ENCODE data around the gene SYNJ1.
"Not testable (repeated sequence)": the region's sequence is repeated elsewhere in the genome, so short reads cannot be mapped to it uniquely, and the experiment has no call there.

- TF ChIP-seq EZH2 (IDR thresholded peaks at IDR 0.05); POLR2AphosphoS5 (IDR thresholded peaks at IDR 0.05; ENCODE audit: borderline replicate concordance, low read depth, low read length); FOXP2 (optimal IDR thresholded peaks at IDR 0.05; ENCODE audit: control extremely low read depth, extremely low read length, insufficient read depth): not testable (repeated sequence)
Observed at GRCh38 chr21:32736083-32736482, 8.3 kb upstream of the SYNJ1 start.

All from SK-N-MC (cell line).